Measurements from ENCODE around the gene STN1.

STN1 gene

GRCh38 chr10:103923502-103923901, 5.5 kb upstream of the STN1 start:
- in situ Hi-C loops (cut with MboI; ENCODE audit: low pct_unique_long_range_greater_than_20kb, low sequenced_read_pairs, unreplicated experiment): no loop called here
- no peak for TF ChIP-seq CTCF (IDR thresholded peaks at IDR 0.05; ENCODE audit: extremely low read depth, insufficient read depth, missing control alignments)
- no peak for DNase-seq (ENCODE audit: low spot score)

DNA sequence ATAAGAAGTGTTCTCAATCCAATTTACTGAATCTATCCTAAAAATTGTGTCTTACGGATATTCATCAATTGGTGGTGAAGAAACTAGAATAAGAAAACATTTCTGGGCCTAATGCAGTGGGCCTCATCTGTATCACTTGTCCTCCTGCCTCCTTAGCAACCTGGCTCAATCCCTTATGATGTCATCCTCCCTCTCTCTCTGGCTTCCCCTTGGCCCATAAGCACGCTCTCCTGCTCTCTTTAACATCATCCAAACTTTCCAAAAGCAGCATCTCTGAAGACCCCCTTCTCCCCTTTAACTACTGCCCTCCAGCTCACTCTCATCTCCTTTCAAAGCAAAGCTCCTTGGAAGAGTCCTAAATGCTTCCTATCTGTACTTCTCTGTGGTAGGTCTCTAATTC, 4.7 kb upstream of the STN1 start:
- TF ChIP-seq CTCF (IDR thresholded peaks at IDR 0.05; ENCODE audit: extremely low read depth, insufficient read depth, missing control alignments): no peak
- in situ Hi-C loops (cut with MboI; ENCODE audit: low pct_unique_long_range_greater_than_20kb, low sequenced_read_pairs, unreplicated experiment): no loop called here
- DNase-seq (ENCODE audit: low spot score): no peak

- in situ Hi-C loops (cut with MboI; ENCODE audit: low pct_unique_long_range_greater_than_20kb, low sequenced_read_pairs, unreplicated experiment): no loop called here
- DNase-seq (ENCODE audit: low spot score): peak; percentile 57
- peak; percentile 36 for TF ChIP-seq CTCF (IDR thresholded peaks at IDR 0.05; ENCODE audit: extremely low read depth, insufficient read depth, missing control alignments)
These were observed 3.8 kb upstream of the STN1 start for GRCh38 chr10:103921750-103922195.

- DNase-seq (ENCODE audit: low spot score): no peak
- in situ Hi-C loops (cut with MboI; ENCODE audit: low pct_unique_long_range_greater_than_20kb, low sequenced_read_pairs, unreplicated experiment): no loop called here
- no peak for TF ChIP-seq CTCF (IDR thresholded peaks at IDR 0.05; ENCODE audit: extremely low read depth, insufficient read depth, missing control alignments)
These were observed 3.3 kb upstream of the STN1 start for GRCh38 chr10:103921248-103921647.

GRCh38 chr10:103919648-103920025, 1.7 kb upstream of the STN1 start:
- DNase-seq (ENCODE audit: low spot score): no peak
- no peak for TF ChIP-seq CTCF (IDR thresholded peaks at IDR 0.05; ENCODE audit: extremely low read depth, insufficient read depth, missing control alignments)
- in situ Hi-C loops (cut with MboI; ENCODE audit: low pct_unique_long_range_greater_than_20kb, low sequenced_read_pairs, unreplicated experiment): no loop called here

- DNase-seq (ENCODE audit: low spot score): no peak
- in situ Hi-C loops (cut with MboI; ENCODE audit: low pct_unique_long_range_greater_than_20kb, low sequenced_read_pairs, unreplicated experiment): no loop called here
- no peak for TF ChIP-seq CTCF (IDR thresholded peaks at IDR 0.05; ENCODE audit: extremely low read depth, insufficient read depth, missing control alignments)
These were observed 507 bp downstream of the STN1 start for GRCh38 chr10:103917302-103918052.

Data from GM13977 (cell line).